Neural cell (in vitro differentiated cells): ENCODE data around the gene N4BP2. TPM values are rescaled to one million over a fixed set of nuclear protein-coding genes. Genes with fewer than 3 reads are reported as not detected.
"Not testable (repeated sequence)": the region's sequence is repeated elsewhere in the genome, so short reads cannot be mapped to it uniquely, and the experiment has no call there.

ENCODE experiments used
- H2AFZ ChIP-seq: fragments of 200-600, 300-800 bp; sonication (generic), shearing (Covaris generic); 2 replicates; pipeline ENCODE4 v1.6.0; 2014; ENCODE audit warnings: low read depth, mild to moderate bottlenecking, antibody characterized with exemption, low read length, moderate library complexity
- H3F3A ChIP-seq: fragments of 200-600 bp; shearing (Covaris generic); 2 replicates; pipeline ENCODE4 v1.6.1; 2016; ENCODE audit warnings: mild to moderate bottlenecking, moderate library complexity, mixed read lengths, antibody characterized with exemption, low read length; ENCODE audit not compliant: insufficient read depth, poor library complexity, severe bottlenecking
- H3K27ac ChIP-seq: fragments of 200-600, 300-800 bp; sonication (generic), shearing (Covaris generic); 2 replicates; pipeline ENCODE4 v1.5.1; 2014; ENCODE audit warnings: mild to moderate bottlenecking, low read length, moderate library complexity
- H3K27me3 ChIP-seq: fragments of 300-800, 200-600 bp; sonication (generic), shearing (Covaris generic); 2 replicates; pipeline ENCODE4 v1.6.0; 2014; ENCODE audit warnings: mild to moderate bottlenecking, low read depth, low read length, moderate library complexity; ENCODE audit not compliant: insufficient read depth
- H3K36me3 ChIP-seq: fragments of 300-800, 200-600 bp; sonication (generic), shearing (Covaris generic); 2 replicates; pipeline ENCODE4 v1.5.1; 2014; ENCODE audit warnings: mild to moderate bottlenecking, antibody characterized with exemption, low read length, moderate library complexity; ENCODE audit not compliant: insufficient read depth
- H3K4me2 ChIP-seq: fragments of 300-800, 200-600 bp; sonication (generic), shearing (Covaris generic); 2 replicates; pipeline ENCODE4 v1.6.0; 2014; ENCODE audit warnings: mild to moderate bottlenecking, low read length
- H3K4me3 ChIP-seq: fragments of 300-800, 200-600 bp; sonication (generic), shearing (Covaris generic); 2 replicates; pipeline ENCODE4 v1.5.1; 2014; ENCODE audit warnings: mild to moderate bottlenecking, low read length, moderate library complexity
- H3K79me2 ChIP-seq: fragments of 200-600 bp; shearing (Covaris generic); replicated peaks from 2 replicates; pipeline ENCODE4 v1.6.0; 2014; ENCODE audit warnings: mild to moderate bottlenecking, low read length, moderate library complexity; ENCODE audit not compliant: insufficient read depth
- H3K9ac ChIP-seq: fragments of 300-800, 200-600 bp; sonication (generic), shearing (Covaris generic); 2 replicates; pipeline ENCODE4 v1.6.1; 2016; ENCODE audit warnings: mild to moderate bottlenecking, low read length, mixed read lengths
- H3K9me2 ChIP-seq: fragments of 200-600 bp; shearing (Covaris generic); 2 replicates; pipeline ENCODE4 v1.6.1; 2016; ENCODE audit warnings: mild to moderate bottlenecking, low read length, mixed read lengths; ENCODE audit not compliant: insufficient read depth
- H3K9me3 ChIP-seq: fragments of 200-600, 300-800 bp; sonication (generic), shearing (Covaris generic); 2 replicates; pipeline ENCODE4 v1.6.1; 2016; ENCODE audit warnings: mild to moderate bottlenecking, mixed run types, low read length, moderate library complexity, mixed read lengths
- H4K20me1 ChIP-seq: fragments of 200-600 bp; shearing (Covaris generic); 2 replicates; pipeline ENCODE4 v1.6.1; 2016; ENCODE audit warnings: mild to moderate bottlenecking, mixed run types; ENCODE audit not compliant: insufficient read depth
- EP300 ChIP-seq: fragments of 450-650 bp; conservative IDR thresholded peaks from 2 replicates; pipeline ENCODE4 v1.6.1; 2014; ENCODE audit warnings: antibody characterized with exemption, mild to moderate bottlenecking, moderate library complexity; ENCODE audit not compliant: poor library complexity, severe bottlenecking
- EZH2 ChIP-seq: fragments of 200-600, 300-800 bp; shearing (Covaris generic), sonication (generic); IDR thresholded peaks from 2 replicates; pipeline ENCODE4 v1.6.1; 2014; ENCODE audit warnings: antibody characterized with exemption, low read length, borderline replicate concordance, mild to moderate bottlenecking; ENCODE audit not compliant: insufficient read depth, poor library complexity, severe bottlenecking
- MXI1 ChIP-seq: fragments of 450-650 bp; conservative IDR thresholded peaks from 2 replicates; pipeline ENCODE4 v1.6.1; 2014; ENCODE audit warnings: antibody characterized with exemption, mild to moderate bottlenecking; ENCODE audit not compliant: poor library complexity, severe bottlenecking
- POLR2AphosphoS5 ChIP-seq: IDR thresholded peaks from 2 replicates; pipeline ENCODE4 v1.6.1; 2012
- RAD21 ChIP-seq: fragments of 450-650 bp; conservative IDR thresholded peaks from 2 replicates; pipeline ENCODE4 v1.6.1; 2014; ENCODE audit warnings: antibody characterized with exemption, mild to moderate bottlenecking, moderate library complexity
- SMC3 ChIP-seq: fragments of 450-650 bp; conservative IDR thresholded peaks from 2 replicates; pipeline ENCODE4 v1.6.1; 2014; ENCODE audit warnings: antibody characterized with exemption, mild to moderate bottlenecking, moderate library complexity; ENCODE audit not compliant: poor library complexity
- TAF1 ChIP-seq: IDR thresholded peaks from 2 replicates; pipeline ENCODE4 v1.6.1; 2012; ENCODE audit warnings: low read depth
- polyA plus RNA-seq: library from polyadenylated mRNA; depleted of rRNA; stranded (reverse); fragments of >200 nt; gene quantifications from 2 replicates; pipeline ENCODE4 v1.2.3, GENCODE V29; 2014
- TF ChIP-seq, protein P1 (sequence below): fragments of 450-650 bp; IDR thresholded peaks from 2 replicates; pipeline ENCODE4 v1.5.1; 2014; ENCODE audit warnings: antibody characterized with exemption, mild to moderate bottlenecking, moderate library complexity; ENCODE audit not compliant: poor library complexity, severe bottlenecking
- TF ChIP-seq, protein P2 (sequence below): IDR thresholded peaks from 2 replicates; pipeline ENCODE4 v1.6.1; 2012; ENCODE audit warnings: borderline replicate concordance

The N4BP2 gene
- polyA plus RNA-seq, 1 donor from 2014 or later = 28.1 TPM

DNA sequence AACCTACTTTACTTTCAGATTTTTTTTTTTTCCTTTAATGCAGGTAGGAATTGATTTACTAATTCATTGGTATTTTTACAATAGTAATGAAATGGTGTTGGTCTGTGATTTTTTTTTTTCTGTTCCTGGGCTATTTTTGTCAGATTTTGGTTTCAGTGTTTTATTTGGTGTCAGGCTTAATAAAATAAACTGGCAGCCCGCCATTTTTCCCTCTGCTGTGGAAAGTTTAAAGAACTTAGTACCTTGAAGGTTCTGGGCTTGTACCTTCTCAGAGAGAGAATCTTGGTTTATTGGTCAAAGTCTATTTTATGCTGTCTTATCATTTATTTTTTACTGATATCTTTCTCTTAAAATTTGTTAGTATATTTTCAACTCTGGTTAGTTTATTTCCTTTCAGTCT, 76.2 kb downstream of the N4BP2 start:
- H3K36me3 ChIP-seq = peaks cover 19% of the 10 kb centered on the region
- H3K4me3 ChIP-seq = no peak overlapping the region
- H3K27me3 ChIP-seq = no peaks in the 10 kb centered on the region
- no peak for TF ChIP-seq SMC3
- TF ChIP-seq, protein P1, sequence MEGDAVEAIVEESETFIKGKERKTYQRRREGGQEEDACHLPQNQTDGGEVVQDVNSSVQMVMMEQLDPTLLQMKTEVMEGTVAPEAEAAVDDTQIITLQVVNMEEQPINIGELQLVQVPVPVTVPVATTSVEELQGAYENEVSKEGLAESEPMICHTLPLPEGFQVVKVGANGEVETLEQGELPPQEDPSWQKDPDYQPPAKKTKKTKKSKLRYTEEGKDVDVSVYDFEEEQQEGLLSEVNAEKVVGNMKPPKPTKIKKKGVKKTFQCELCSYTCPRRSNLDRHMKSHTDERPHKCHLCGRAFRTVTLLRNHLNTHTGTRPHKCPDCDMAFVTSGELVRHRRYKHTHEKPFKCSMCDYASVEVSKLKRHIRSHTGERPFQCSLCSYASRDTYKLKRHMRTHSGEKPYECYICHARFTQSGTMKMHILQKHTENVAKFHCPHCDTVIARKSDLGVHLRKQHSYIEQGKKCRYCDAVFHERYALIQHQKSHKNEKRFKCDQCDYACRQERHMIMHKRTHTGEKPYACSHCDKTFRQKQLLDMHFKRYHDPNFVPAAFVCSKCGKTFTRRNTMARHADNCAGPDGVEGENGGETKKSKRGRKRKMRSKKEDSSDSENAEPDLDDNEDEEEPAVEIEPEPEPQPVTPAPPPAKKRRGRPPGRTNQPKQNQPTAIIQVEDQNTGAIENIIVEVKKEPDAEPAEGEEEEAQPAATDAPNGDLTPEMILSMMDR = no peak
- no peak for TF ChIP-seq MXI1
- TF ChIP-seq EP300 = no peak
- TF ChIP-seq POLR2AphosphoS5 = no peak
- TF ChIP-seq TAF1 = no peak
- TF ChIP-seq RAD21 = no peak
- TF ChIP-seq, protein P2, sequence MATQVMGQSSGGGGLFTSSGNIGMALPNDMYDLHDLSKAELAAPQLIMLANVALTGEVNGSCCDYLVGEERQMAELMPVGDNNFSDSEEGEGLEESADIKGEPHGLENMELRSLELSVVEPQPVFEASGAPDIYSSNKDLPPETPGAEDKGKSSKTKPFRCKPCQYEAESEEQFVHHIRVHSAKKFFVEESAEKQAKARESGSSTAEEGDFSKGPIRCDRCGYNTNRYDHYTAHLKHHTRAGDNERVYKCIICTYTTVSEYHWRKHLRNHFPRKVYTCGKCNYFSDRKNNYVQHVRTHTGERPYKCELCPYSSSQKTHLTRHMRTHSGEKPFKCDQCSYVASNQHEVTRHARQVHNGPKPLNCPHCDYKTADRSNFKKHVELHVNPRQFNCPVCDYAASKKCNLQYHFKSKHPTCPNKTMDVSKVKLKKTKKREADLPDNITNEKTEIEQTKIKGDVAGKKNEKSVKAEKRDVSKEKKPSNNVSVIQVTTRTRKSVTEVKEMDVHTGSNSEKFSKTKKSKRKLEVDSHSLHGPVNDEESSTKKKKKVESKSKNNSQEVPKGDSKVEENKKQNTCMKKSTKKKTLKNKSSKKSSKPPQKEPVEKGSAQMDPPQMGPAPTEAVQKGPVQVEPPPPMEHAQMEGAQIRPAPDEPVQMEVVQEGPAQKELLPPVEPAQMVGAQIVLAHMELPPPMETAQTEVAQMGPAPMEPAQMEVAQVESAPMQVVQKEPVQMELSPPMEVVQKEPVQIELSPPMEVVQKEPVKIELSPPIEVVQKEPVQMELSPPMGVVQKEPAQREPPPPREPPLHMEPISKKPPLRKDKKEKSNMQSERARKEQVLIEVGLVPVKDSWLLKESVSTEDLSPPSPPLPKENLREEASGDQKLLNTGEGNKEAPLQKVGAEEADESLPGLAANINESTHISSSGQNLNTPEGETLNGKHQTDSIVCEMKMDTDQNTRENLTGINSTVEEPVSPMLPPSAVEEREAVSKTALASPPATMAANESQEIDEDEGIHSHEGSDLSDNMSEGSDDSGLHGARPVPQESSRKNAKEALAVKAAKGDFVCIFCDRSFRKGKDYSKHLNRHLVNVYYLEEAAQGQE = no peak
- no peak for TF ChIP-seq EZH2
- no peak overlapping the region for H3K4me2 ChIP-seq
- no peaks in the 10 kb centered on the region for H3K9me3 ChIP-seq
- no peaks in the 10 kb centered on the region for H3K79me2 ChIP-seq
- no peaks in the 10 kb centered on the region for H3F3A ChIP-seq
- no peaks in the 10 kb centered on the region for H3K9me2 ChIP-seq
- H2AFZ ChIP-seq = no peak overlapping the region
- H3K27ac ChIP-seq = no peak overlapping the region
- no peaks in the 10 kb centered on the region for H4K20me1 ChIP-seq
- no peak overlapping the region for H3K9ac ChIP-seq

DNA sequence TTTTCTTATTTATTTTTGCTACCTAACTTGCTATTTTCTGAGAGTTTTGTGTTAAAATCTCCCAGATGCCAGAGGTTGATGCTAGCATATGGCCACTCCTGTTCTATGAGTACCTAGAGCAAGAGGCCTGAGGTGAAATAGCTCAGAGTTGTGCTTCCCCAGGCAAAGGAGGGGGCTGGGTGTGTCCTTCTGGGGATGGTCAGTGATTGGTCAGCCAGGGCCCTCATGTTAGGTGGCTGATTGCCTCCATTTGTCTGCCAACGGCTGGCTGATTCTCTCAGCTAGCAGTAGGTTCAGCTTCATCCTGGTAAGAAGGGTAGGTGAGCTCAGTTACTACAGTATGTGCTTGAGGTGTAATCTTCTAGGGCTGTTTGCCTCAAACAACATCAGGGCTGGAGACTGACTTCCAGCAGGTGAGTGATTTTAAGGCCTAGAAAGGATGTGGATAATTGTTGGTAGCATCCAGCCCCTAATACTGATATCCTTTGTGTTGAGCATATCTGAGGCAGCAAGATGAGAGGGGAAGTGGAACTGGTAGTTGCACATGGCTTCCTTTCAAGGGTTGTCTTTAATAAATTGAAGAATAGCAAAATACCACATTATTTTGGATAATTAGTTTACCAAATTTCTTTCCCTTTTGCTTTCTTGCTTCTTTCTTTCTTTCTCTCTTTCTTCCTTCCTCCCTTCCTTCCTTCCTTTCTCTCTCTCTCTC, 77.7 kb downstream of the N4BP2 start:
- Histone ChIP-seq H3F3A (no peaks in the 10 kb centered on the region), H3K27ac (no peak overlapping the region), H3K27me3 (no peaks in the 10 kb centered on the region), H3K79me2 (no peaks in the 10 kb centered on the region), H4K20me1 (no peaks in the 10 kb centered on the region), H3K9me2 (no peaks in the 10 kb centered on the region), H2AFZ (no peak overlapping the region), H3K4me3 (no peak overlapping the region), H3K9me3 (no peaks in the 10 kb centered on the region), H3K9ac (no peak overlapping the region), H3K4me2 (no peak overlapping the region), H3K36me3 (peaks cover 25% of the 10 kb centered on the region)
- TF ChIP-seq POLR2AphosphoS5 (no peak), RAD21 (no peak), MXI1 (no peak), EP300 (no peak), TAF1 (no peak), SMC3 (no peak), EZH2 (no peak)
- TF ChIP-seq, protein P2 = no peak
- TF ChIP-seq, protein P1 = no peak

DNA sequence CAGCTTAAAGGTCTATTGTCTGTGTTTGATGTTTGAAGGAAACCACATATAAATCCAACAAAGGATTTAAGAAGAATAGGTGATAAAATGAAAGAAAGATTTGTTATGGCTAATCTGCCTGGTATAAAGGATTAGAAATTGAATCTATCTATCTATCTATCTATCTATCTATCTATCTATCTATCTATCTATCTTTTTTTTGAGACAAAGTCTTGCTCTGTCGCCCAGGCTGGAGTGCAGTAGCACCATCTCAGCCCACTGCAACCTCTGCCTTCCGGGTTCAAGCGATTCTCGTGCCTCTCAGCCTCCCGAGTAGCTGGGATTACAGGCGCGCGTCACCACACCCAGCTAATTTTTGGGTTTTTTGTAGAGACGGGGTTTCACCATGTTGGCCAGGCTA, 79.6 kb downstream of the N4BP2 start:
- not testable (repeated sequence) for H3K4me3 ChIP-seq, H3K27ac ChIP-seq, H3K27me3 ChIP-seq, H4K20me1 ChIP-seq, H2AFZ ChIP-seq, H3K9me3 ChIP-seq, H3K9me2 ChIP-seq, H3F3A ChIP-seq, H3K4me2 ChIP-seq, H3K79me2 ChIP-seq, H3K9ac ChIP-seq
- peaks cover 25% of the 10 kb centered on the region for H3K36me3 ChIP-seq
